Iris pigment epithelial cell (primary cell): ENCODE measurements around the gene AGAP1.

Source experiments
- DNase-seq: peaks from one replicate; pipeline ENCODE4 v3.0.0-alpha.2; 2011; ENCODE audit warnings: low read depth

Gene AGAP1

DNA sequence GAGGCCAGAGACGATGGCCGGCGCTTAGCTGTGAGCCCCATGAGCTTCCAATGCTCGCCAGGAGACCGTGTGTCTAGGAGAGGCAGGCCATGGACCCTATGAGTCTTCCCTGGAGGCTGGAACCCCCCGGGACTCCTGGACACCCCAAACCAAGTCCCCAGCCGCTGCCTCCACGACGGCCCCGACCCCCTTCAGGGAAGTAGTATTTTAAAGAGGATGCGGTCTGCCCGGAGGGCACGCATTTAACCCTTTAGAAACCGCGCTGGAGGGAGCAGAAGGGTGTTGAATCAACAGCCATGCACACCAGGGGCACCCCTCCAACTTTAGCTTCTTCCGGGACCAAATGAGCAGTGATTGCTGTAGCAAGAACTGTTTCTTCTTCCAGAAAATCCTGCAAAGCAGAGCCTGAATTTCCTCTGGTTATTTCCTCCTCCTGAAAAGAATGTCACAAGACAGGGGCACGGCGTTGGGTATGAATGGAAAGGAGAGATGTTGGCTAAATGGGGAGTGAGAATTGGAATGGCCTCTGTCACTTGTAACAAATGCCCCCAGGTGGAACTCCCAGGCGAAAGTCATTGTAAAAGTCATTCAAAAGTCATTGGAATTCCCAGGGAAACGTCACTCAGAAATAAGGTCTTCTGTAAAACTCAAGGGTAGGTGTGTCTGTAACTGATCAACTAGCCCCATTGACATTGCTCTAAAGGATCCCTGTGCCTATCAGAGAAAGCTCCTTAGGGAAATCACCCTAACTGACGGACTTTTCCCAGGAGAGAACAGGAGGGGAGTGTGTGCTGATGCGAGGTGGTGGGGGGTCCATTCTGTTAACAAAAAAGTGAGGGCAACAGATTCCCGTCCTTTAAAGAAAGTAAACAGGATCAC lies 680.1 kb downstream of the AGAP1 start:
- no peak for DNase-seq

DNA sequence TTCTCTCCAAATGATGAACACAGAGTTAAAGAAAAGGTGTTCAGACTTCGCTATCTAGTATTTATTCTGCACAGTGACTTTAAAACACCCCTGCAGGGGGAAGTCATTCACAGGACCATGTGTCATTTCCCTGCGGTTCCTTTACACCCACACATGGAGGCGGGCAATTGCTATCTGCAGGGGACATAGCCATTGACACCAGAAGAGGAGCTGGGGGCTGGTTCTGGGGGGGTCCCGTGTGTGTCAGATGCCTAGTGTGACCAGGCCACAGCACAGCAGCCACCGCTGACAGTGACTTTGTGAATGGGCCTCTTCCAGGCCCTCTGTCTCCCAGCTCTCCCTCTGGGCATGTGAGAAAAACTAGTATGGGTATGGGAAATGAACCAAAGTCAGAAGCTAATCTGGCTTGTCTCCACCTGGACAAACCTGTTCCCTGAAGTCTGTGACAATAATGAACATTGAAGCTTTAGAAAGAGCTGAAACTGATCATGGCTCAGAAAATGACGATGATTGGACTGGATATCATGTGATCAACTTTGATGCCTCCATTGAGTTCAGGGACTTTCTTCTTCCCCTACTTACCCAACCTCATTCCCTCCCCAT lies 681.8 kb downstream of the AGAP1 start:
- no peak for DNase-seq

DNA sequence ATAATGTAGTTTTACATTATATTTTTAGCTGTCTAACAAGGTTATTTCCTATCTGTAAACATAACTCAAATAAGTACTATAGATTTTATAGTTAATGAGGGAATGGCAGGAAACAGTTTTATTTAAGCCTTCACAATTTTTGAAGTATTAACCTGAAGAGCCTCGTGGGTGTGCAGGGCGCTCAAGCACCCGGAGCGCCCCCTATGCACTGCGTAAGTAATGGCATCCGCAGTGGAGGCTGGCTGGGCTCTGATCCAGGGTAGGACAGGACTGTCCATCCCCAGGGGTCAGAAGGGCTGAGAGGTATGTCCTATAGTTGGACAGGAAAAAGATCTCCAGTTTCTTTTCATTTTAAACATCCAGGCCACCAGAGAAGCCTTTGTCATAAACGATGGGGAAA lies 682.6 kb downstream of the AGAP1 start:
- peak; percentile 54 for DNase-seq

DNA sequence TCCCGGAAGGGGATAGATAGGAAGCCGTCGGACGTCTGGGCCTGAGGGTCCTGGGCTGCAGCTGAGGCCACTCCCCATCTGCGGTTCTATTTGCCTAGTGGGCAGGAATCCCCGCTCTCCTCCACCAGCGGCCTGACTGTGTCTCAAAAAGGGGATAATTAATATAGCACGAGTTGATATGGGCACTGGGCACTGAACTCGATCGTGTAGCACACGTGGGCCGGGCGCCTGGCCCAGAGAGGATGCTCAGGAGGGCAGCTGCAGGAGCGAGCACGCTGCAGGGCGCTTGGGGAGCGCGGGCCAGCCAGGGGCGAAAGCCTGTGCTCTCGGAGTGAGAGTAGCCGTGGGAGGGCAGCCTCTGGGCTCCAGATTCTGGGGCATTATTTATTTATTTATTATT lies 683.1 kb downstream of the AGAP1 start:
- DNase-seq, result no peak

DNA sequence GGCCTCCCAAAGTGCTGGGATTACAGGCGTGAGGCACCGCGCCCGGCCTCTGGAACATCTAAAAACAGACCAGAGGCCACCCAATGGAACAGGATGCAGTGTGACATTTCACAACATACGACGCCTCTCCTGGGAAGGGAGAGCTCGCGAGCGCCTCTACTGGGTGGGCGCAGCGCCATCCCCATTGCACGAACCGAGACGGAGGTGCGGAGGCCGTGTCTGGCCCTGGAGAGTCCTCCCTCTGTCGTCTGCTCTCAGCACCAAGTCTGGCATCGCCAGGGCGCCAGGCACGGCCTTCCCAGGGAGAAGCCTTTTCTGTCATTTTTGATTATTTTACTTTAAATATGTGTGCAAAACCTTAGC lies 683.7 kb downstream of the AGAP1 start:
- peak; percentile 41 for DNase-seq

DNA sequence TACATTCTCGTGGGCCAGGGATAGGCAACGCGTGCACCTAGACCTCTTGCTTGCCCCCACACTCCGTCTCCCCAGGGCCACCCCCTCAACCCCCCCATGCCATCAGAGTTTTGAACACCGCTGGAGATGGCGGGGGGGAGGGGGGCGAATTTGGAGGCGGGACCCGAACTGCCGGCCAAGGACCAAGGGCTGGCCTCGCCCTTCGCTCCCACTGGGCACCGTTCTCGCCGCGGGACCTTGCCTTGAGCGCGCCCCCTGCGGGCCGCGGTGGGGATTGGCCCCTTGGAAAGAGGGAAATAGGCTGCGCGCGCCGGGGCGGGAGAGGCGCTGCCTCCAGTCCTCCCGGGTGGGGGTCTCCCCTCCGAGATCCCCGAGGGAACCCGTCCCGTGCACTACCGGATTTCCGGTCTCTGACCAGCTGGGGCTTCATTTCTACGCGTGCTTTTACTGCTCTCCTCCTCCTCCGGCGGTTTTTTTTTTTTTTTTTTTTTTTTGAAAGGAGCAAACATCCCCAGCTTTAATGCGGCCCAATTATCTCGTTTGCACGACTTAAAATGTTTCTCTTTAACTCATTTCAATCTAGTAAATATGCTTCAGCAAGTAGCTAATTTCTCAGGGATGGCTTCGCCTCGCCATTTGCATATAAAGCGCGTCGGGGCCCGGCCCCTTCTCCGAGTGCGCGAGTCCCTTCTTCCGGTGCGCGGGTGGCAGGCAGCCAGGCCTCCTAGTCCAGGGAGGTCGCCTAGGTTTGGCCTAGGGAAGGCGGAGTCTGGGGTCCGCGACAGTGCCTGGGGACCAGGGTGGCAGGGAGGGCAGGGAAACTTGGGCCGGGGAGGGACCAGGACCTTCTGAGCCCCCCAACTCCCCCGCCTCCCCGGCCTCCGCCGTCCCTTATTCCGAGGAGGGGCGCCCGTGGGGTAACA lies 684.4 kb downstream of the AGAP1 start:
- DNase-seq, result peak; percentile 44

DNA sequence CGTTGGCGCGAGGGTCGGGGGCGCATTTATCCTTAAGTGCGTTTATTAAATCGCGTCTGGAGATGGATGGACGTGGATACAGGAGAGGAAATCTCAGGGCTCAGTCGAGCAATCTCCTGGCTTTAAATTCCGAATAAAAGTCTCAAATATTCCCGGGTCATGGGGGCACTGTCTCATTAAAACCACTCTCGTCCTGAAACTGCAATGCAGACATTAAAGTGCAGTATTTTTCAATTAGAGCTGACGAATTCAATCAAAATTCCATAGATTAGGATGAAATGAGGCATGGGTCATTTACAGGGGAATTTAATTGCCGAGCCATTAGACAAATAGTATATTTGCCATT lies 685.0 kb downstream of the AGAP1 start:
- no peak for DNase-seq

DNA sequence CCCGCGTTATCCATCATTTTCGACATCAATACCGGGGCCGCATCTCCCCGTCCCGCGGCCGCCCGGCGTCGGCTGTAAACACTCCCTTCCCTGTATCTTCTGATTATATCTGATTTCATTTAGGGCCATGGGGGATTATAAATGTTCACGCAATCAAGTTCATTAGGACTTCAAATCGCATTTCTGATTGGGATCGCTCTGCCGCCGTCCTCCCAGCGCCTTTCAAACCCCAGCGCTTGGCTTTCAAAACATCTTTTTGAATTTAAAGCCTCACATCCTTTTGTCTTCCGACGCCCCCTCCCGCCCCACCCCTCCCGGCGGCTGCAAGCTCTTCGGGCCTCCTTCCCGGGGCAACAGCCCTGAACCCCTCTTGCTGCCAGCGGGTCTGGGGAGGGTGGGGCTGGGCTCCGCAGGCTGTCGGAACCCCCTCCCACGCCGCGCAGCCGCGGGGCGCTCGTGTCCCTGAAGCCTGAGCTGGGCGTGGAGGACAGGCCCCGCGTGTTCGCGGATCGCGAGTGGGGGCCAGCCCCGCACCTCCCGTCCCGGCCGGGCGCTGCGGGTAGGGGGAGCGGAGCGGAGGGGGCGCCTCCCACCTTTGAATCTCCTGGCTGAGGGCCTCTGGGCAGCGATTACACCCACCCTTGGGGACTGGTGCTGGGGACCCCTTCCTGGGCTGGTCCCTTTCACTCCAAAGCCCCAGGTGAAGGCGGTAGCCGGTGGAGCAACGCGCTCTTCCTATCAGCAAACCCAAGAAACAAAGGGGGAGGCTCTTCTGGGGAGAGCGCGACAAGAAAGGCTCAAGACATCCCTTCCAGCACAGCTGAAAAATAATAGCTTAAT lies 685.6 kb downstream of the AGAP1 start:
- peak; percentile 31 for DNase-seq

DNA sequence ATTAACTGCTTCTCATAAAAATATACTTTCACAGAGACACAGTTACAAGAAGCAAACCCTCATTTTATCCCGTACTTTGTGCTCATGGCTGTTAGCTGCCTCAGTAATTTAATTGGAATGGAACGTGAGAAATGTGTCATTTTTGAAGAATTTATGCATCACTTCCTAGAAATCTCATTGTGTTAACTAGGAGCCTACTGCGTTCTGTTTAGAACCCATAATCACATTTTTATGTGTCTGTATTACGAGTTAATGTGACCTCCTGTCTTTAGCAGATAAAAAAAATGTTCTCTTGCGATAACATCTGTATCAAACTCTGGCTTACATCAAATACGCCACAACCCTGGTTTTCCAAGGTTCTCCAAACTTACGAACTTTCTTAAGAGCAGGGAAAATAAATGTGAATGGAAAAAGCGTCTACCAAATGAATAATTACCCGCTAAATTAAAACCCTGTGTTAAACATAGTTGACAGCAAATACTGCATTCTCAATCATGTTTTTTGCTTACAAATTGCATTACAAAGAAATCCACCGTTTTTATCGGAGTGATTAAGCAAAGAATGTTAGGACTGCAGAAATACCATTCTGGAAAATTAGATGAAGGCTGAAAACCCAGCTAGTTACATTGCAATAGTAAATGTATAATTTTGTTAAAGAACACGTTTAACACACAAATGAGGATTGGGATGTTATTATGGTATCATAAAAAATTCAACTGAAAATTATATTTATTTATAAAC lies 686.4 kb downstream of the AGAP1 start:
- peak; percentile 42 for DNase-seq

DNA sequence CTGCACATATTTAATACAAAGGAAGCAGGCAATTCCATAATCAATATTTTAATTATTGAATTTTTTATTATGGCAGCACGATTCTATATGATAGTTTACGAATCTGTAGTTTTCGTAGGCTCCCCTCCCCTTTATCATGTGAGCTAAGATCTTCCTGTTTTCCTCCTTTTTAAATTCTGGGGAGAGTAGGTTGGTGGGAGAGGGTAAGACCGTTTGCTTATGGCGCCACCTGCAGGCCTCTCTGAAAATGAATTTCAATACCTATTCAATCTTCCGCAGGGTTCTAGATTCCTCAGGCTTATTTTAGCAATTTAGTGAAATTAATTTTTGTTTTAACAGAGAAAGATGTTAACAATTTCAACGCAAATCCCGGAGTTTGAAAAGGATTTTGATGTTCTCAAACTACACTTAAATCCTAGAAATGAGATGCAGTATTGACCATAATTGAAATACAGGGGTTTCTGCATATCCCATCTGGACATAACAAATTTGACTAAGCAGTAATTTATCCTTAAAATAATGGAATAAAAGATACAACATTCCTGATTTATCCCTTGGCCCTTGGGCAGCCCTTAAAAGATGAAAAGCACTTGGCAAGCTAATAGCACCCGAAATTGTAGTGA lies 687.1 kb downstream of the AGAP1 start:
- DNase-seq, result peak; percentile 64
